Suppressor macrophage (primary cell): Measurements from ENCODE around the gene SSC4D.
"Not testable (repeated sequence)": the region's sequence is repeated elsewhere in the genome, so short reads cannot be mapped to it uniquely, and the experiment has no call there.

Experiments used
- DNase-seq, 4 experiments: peaks; one replicate each; pipeline ENCODE4 v3.0.0-alpha.2; 2020 to 2022
- total RNA-seq, 17 experiments: gene quantifications; one replicate each; lab custom pipeline; 2026; ENCODE audit warnings: mixed read lengths in 6 of 17, inconsistent platforms in 3 of 17; lab: John Stamatoyannopoulos, UW

SSC4D gene
- total RNA-seq, result 0 to 3.3 (median 0.91) reads per million in 17 experiments

- no peak for DNase-seq
Measured at GRCh38 chr7:76409537-76409936, at the start of gene SSC4D. SSC4D (minus strand) TSS chr7:76409697; CDS start chr7:76404439, 5,258 bp downstream.

GRCh38 chr7:76458504-76458903 lies 49.0 kb upstream of the SSC4D start:
- not testable (repeated sequence) for DNase-seq

GRCh38 chr7:76457017-76457416 lies 47.5 kb upstream of the SSC4D start:
- DNase-seq, result not testable (repeated sequence)

- peak; percentile 67 to 76 (median 72) for DNase-seq
Measured at GRCh38 chr7:76445577-76446008, 36.1 kb upstream of the SSC4D start.

- DNase-seq, result not testable (repeated sequence)
Measured at GRCh38 chr7:76443846-76444245, 34.3 kb upstream of the SSC4D start.

GRCh38 chr7:76442664-76443446 lies 33.4 kb upstream of the SSC4D start:
- not testable (repeated sequence) for DNase-seq

- DNase-seq, result not testable (repeated sequence)
Measured at GRCh38 chr7:76441792-76442191, 32.3 kb upstream of the SSC4D start.

- not testable (repeated sequence) for DNase-seq
Measured at GRCh38 chr7:76440404-76440803, 30.9 kb upstream of the SSC4D start.

GRCh38 chr7:76439120-76439888 lies 29.8 kb upstream of the SSC4D start:
- DNase-seq, result not testable (repeated sequence)

- peak; percentile 87 to 91 (median 88) for DNase-seq
Measured at GRCh38 chr7:76437873-76438272, 28.4 kb upstream of the SSC4D start.

- no peak for DNase-seq
Measured at GRCh38 chr7:76430836-76431235, 21.3 kb upstream of the SSC4D start.

- DNase-seq, result no peak
Measured at GRCh38 chr7:76430211-76430610, 20.7 kb upstream of the SSC4D start.

- peak; percentile 49 to 66 (median 64) for DNase-seq
Measured at GRCh38 chr7:76428868-76429805, 19.6 kb upstream of the SSC4D start.

GRCh38 chr7:76428149-76428823 lies 18.8 kb upstream of the SSC4D start:
- no peak for DNase-seq

- no peak for DNase-seq
Measured at GRCh38 chr7:76427635-76428034, 18.1 kb upstream of the SSC4D start.

GRCh38 chr7:76426246-76426645 lies 16.7 kb upstream of the SSC4D start:
- no peak for DNase-seq

GRCh38 chr7:76425558-76425957 lies 16.1 kb upstream of the SSC4D start:
- not testable (repeated sequence) for DNase-seq

- DNase-seq, result no peak
Measured at GRCh38 chr7:76425156-76425555, 15.7 kb upstream of the SSC4D start.

GRCh38 chr7:76424413-76425111 lies 15.1 kb upstream of the SSC4D start, which contains the start of gene ZP3:
ZP3 (plus strand) TSS chr7:76424950; CDS start chr7:76424965, 15 bp downstream.
- DNase-seq, result no peak

- DNase-seq, result no peak
Measured at GRCh38 chr7:76423666-76424412, 14.3 kb upstream of the SSC4D start.
